ENCODE results near the gene SPCS1. TPM values are rescaled to one million over a fixed set of nuclear protein-coding genes. Genes with fewer than 3 reads are reported as not detected.
A peak's percentile ranks its signal among the peaks of the same experiment; 100 is the strongest.
"Not testable (repeated sequence)": the region's sequence is repeated elsewhere in the genome, so short reads cannot be mapped to it uniquely, and the experiment has no call there.

Gene SPCS1
- total RNA-seq, result 100 to 1,000 TPM in 2 of 4 donors, 10 to 100 TPM in 2; 80.4 to 134 (median 101) TPM

- peak; percentile 70 to 96 for DNase-seq (ENCODE audit: low spot score in 2 of 2)
- TF ChIP-seq CTCF (IDR thresholded peaks at IDR 0.05), result no peak
- TF ChIP-seq POLR2A (IDR thresholded peaks at IDR 0.05), result peak in 1 of 2 donors; percentile 51
- 0% methylated on average over 37 to 45 of the region's 94 CpGs for WGBS, 2 donors
These were observed at the start of gene SPCS1, which contains the start of gene GLT8D1 for GRCh38 chr3:52705688-52706686. Gene SPCS1 (plus strand): TSS chr3:52706106. CDS start chr3:52706247, 141 bp downstream. Gene GLT8D1 (minus strand): TSS chr3:52705791. CDS start chr3:52700460, 5,331 bp downstream.

GRCh38 chr3:52660046-52660445 is 45.9 kb upstream of the SPCS1 start:
- TF ChIP-seq CTCF (IDR thresholded peaks at IDR 0.05) (no peak), POLR2A (IDR thresholded peaks at IDR 0.05) (no peak)
- intact Hi-C loops (cut with DNase I; ENCODE audit: low total_unique reads), result no loop called here
- WGBS, 2 donors, result 83 to 88% methylated on average over 3 of the region's 3 CpGs
- no peak for DNase-seq (ENCODE audit: low spot score in 2 of 2)
- no peak overlapping the region for H3K4me3 ChIP-seq (ENCODE audit: low read depth, poor library complexity, severe bottlenecking)

More at GRCh38 chr3:52705688-52706686, at the start of gene SPCS1, which contains the start of gene GLT8D1:
- intact Hi-C loops (cut with DNase I; ENCODE audit: low total_unique reads), result no loop called here
- H3K4me3 ChIP-seq (ENCODE audit: low read depth, poor library complexity, severe bottlenecking), result peak within 1 kb of the TSS; percentile 63

GRCh38 chr3:52663098-52663497 is 42.8 kb upstream of the SPCS1 start:
- 93 to 96% methylated on average over 3 of the region's 3 CpGs for WGBS, 2 donors
- intact Hi-C loops (cut with DNase I; ENCODE audit: low total_unique reads), result no loop called here
- H3K4me3 ChIP-seq (ENCODE audit: low read depth, poor library complexity, severe bottlenecking), result no peak overlapping the region
- no peak for DNase-seq (ENCODE audit: low spot score in 2 of 2)
- TF ChIP-seq CTCF (IDR thresholded peaks at IDR 0.05) (no peak), POLR2A (IDR thresholded peaks at IDR 0.05) (no peak)

GRCh38 chr3:52670621-52671521 is 35.0 kb upstream of the SPCS1 start:
- no peak for TF ChIP-seq POLR2A (IDR thresholded peaks at IDR 0.05)
- no peak for TF ChIP-seq CTCF (IDR thresholded peaks at IDR 0.05)
- 57 to 59% methylated on average over 9 of the region's 9 CpGs for WGBS, 2 donors
- intact Hi-C loops (cut with DNase I; ENCODE audit: low total_unique reads), result no loop called here
- no peak overlapping the region for H3K4me3 ChIP-seq (ENCODE audit: low read depth, poor library complexity, severe bottlenecking)
- peak in 1 of 2 donors; percentile 27 for DNase-seq (ENCODE audit: low spot score in 2 of 2)

- H3K4me3 ChIP-seq (ENCODE audit: low read depth, poor library complexity, severe bottlenecking), result no peak overlapping the region
- 56 to 65% methylated on average over 1 of the region's 1 CpG for WGBS, 2 donors
- intact Hi-C loops (cut with DNase I; ENCODE audit: low total_unique reads), result no loop called here
- TF ChIP-seq POLR2A (IDR thresholded peaks at IDR 0.05) (no peak), CTCF (IDR thresholded peaks at IDR 0.05) (no peak)
- DNase-seq (ENCODE audit: low spot score in 2 of 2), result no peak
These were observed 34.2 kb upstream of the SPCS1 start for GRCh38 chr3:52671676-52672075.

GRCh38 chr3:52676201-52676600 is 29.7 kb upstream of the SPCS1 start:
- intact Hi-C loops (cut with DNase I; ENCODE audit: low total_unique reads); DNase-seq (ENCODE audit: low spot score in 2 of 2); H3K4me3 ChIP-seq (ENCODE audit: low read depth, poor library complexity, severe bottlenecking): not testable (repeated sequence)
- 86 to 88% methylated on average over 3 of the region's 3 CpGs for WGBS, 2 donors

All from lower leg skin (tissue), 4 donors.